Suprapubic skin (tissue), 4 donors: ENCODE results near the gene ANKRD44.

Experiments used
- POLR2A ChIP-seq, 2 donors: fragments of 450-650 bp; IDR thresholded peaks; one replicate each; pipeline ENCODE4 v1.6.1; 2017; ENCODE audit warnings: antibody characterized with exemption in 2 of 2, mild to moderate bottlenecking in 2 of 2, moderate library complexity in 2 of 2
- POLR2AphosphoS5 ChIP-seq, 3 donors: sonication (generic); formaldehyde crosslinking; IDR thresholded peaks; one replicate each; pipeline ENCODE4 v1.6.1; 2017; ENCODE audit warnings: antibody characterized with exemption in 3 of 3
- TF ChIP-seq, protein P1 (sequence below), 2 donors: fragments of 200-600 bp in 1 of 2; fragments of 450-650 bp in 1 of 2; sonication (generic) in 1 of 2; IDR thresholded peaks; one replicate each; pipeline ENCODE4 v1.5.1; 2016 to 2019; ENCODE audit warnings: antibody characterized with exemption in 2 of 2, mild to moderate bottlenecking in 1 of 2, moderate library complexity in 1 of 2

- TF ChIP-seq, protein P1, sequence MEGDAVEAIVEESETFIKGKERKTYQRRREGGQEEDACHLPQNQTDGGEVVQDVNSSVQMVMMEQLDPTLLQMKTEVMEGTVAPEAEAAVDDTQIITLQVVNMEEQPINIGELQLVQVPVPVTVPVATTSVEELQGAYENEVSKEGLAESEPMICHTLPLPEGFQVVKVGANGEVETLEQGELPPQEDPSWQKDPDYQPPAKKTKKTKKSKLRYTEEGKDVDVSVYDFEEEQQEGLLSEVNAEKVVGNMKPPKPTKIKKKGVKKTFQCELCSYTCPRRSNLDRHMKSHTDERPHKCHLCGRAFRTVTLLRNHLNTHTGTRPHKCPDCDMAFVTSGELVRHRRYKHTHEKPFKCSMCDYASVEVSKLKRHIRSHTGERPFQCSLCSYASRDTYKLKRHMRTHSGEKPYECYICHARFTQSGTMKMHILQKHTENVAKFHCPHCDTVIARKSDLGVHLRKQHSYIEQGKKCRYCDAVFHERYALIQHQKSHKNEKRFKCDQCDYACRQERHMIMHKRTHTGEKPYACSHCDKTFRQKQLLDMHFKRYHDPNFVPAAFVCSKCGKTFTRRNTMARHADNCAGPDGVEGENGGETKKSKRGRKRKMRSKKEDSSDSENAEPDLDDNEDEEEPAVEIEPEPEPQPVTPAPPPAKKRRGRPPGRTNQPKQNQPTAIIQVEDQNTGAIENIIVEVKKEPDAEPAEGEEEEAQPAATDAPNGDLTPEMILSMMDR (IDR thresholded peaks at IDR 0.05), result no peak
- TF ChIP-seq POLR2AphosphoS5 (IDR thresholded peaks at IDR 0.05), result no peak
- no peak for TF ChIP-seq POLR2A (IDR thresholded peaks at IDR 0.05)
Observed at GRCh38 chr2:197235711-197236110, 74.9 kb downstream of the ANKRD44 start.
